HG03558 (cell line): ENCODE results near the gene TTC39A.

Source experiments
- ATAC-seq: cut with Tn5 transposase; IDR thresholded peaks from one replicate; pipeline ENCODE4 v1.9.1; 2021; ENCODE audit warnings: moderate number of reproducible peaks; ENCODE audit not compliant: unreplicated experiment; ENCODE audit errors: extremely low read depth

The TTC39A gene

DNA sequence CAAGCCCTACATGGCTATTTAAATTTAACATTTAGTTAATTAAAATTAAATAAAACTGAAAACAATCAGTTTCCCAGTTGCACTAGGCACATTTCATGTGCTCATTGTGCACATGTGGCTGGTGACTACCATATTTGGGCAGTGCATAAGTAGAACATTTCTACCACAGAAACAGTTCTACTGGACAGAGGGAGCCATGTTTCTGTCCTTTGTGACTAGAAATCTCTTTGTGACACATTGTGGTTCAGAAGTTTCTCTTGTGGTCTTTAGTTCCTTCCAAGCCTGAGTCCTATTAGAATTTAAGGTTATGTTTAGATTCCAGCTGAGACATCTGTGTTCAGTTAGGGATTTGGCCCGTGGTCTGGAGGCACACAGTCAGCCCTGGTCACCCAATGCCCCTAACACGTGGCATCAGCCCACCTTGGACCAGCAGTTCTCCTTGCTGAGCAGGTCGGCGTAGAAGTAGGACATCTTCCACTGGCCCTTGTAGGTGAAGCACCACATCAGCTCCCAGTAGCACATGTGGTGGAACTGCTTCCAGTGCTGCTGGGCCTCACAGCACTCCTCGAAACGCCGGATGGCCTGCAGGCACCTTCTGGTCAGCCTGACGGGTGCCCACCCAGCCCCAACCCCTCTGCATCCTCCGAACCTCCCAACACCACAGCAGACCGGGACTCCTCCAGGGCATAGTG lies 29.1 kb downstream of the TTC39A start:
- ATAC-seq: no peak

DNA sequence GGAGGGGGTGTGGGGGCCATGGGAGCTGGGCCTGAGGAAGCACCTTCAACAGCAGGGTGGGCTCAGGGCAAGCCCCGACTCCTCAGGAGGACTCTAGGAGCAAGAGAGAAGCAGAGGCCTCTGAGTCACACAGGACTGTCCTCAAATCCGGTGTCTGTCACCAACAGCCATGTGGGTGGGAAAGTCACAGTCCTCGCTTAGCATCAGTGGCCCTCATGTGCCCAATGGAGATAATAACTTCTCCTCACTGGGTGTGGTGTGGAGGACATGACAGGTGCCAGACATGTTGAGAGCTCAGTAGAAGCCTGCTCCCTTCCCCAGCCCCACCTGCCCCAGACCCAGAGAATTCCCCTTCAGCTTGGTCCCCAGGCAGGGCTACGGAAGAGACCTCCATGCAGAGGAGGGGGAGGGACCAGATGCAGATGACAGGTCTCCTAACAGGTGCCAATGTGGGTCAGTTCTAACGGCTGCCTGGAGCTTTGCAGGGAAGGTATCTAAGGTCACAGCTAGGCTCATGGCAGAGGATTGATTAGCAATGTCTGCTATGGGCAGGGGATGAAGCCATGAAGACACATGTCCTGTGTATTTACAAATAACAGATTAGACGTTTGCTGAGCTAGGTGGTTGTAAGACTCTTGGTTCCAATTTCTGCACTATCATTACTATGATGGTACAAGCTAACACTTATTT lies 30.2 kb downstream of the TTC39A start:
- ATAC-seq: no peak

DNA sequence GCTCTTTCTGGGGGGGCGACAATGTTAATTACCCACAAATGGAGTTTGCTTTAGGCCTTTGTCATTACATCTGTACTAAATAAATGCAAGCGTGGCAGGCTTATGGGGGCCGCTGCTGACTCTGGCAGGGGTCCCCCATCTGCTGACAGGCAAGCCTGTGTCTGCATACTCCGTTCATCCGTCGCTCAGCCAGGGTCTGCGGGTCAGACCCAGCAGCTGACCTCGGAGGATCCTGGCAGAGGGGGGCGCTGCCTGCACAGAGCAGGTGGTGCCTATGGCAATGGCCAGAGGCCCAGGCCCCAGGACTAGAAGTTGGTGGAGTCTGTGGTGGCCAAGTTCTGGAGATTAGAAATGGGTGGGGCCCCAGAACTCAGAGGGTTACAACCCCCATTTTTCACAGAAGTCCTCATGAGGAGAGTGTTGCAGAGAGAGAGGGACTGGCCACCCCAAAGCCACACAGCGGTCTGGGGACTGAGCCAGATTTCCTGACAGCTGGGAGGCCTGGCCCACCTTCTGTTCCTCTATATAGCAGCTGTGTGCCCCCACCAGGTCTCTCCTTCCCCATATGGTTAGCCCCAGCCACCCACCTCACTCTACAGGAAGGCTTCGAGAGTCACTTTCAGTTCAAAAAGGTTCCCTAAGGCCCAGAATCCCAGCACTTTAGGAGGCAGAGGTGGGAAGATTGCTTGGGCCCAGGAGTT lies 31.0 kb downstream of the TTC39A start:
- ATAC-seq: no peak

DNA sequence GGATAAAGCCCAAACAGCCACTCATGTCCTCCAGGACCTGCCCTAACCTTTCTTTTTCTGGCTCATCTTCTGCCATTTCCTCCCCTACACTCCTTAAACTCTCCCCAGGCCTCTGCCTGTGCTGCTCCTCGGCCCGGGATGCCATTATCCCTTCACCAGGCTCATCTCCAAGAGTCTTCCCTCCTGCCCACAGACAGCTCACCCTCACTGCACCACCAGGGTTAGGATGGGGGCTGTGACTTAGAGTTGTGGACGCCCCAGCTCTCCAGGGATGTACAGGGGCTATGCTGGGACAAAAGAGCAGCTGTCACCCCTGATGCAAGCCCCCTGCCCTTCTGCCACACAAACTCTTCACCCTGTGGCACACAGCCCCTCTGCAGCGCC lies 32.0 kb downstream of the TTC39A start:
- no peak for ATAC-seq

DNA sequence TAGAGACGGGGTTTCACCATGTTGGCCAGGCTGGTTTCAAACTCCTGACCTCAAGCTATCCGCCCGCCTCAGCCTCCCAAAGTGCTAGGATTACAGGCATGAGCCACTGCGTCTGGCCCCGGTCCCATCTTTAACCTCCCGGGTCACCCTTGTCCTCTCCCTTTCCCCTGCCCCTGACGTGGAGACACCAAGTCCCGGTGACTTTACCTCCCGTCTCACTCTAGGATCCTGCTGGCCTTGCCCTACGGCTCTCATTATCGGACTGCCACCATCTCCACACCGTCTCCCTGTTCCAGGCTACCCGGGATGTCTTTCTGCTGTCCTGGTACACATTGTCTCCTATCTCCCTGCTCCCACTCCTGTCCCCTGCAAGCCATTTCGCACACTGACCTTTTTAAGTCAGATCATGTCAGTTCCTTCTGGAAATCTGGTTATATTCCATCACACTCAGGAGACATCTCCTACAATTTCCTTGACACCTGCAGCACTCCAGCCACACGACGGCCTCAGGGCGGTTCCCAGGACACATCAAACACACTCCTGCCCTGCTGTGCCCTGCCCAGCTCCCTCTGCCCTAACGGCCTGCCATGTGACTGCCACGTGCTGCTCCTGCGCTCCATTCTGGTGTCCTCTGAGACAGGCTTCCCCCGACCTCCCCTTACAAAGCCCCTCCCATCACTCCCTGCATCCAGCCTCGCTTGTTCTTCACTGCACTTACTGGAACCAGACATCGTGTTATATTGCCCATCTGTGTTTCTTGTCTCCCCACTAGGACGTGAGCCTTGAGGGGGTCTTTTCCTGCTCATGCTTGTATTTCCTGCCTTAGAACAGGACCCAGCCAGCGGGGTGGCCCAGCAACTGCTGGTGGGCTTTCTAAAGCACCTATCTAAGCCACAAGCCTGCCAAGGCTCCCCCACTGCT lies 32.7 kb downstream of the TTC39A start:
- no peak for ATAC-seq

DNA sequence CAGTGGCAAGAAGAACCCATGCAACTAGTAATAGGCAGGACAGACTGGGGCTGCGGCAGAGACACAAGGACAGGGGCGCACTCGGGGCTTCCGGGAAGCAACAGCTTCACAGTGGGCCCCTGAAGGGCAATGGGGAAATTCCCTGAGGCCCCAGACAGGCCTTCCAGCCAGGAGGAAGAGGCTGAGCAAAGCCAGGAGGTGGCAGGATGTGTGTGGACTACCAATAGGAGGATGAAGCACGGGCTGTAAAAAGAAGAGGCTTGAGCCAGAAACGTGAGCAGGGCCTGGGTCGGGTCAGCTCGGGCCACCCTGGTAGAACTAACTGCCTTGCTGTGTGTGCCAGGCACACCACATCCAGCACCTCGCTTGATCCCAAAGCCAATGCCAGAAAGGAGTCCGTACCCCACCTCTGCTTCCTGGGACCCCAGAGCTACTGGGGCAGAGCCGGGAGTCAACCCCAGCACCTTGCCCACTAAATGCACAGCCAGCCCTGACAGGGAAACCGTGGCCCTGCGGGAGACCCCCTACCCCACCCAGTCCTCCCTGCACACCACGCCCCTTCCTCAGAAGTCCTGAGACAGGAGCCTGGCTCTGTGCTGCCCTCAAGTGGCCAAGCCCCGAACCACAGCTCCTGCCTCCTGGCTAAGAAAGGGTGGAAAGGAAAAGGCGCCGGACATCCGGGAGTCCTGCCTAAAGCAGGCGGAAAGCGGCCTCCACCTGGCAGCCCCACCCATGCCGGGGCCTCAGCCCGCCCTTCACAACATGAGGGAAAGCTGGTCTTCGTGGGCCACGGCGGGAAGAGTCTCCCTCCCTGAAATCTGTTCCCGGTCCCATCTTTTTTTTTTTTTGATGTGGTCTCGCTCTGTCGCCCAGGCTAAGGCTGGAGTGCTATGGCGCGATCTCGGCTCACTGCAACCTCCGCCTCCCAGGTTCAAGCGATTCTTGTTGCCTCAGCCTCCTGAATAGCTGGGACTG lies 33.7 kb downstream of the TTC39A start:
- no peak for ATAC-seq

DNA sequence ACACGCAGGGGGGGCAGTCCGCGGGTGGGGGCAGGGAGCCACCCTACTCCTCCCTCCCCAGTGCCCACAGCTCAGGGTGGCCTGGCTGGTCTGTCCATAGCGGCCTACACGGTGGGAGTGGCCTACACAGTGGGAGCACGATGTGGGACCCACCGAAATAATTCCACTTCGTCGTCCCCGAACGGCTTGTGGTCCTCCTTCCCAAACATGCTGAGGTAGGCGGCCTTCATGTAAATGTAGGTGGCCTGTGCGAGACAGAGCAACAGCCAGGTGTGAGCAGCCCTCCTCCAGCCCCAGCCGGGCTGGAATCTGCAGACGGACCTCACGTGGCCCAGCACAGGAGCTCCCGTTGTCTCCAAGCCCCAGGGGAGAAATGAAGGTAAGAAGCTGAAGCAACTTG lies 34.4 kb downstream of the TTC39A start:
- ATAC-seq: no peak

DNA sequence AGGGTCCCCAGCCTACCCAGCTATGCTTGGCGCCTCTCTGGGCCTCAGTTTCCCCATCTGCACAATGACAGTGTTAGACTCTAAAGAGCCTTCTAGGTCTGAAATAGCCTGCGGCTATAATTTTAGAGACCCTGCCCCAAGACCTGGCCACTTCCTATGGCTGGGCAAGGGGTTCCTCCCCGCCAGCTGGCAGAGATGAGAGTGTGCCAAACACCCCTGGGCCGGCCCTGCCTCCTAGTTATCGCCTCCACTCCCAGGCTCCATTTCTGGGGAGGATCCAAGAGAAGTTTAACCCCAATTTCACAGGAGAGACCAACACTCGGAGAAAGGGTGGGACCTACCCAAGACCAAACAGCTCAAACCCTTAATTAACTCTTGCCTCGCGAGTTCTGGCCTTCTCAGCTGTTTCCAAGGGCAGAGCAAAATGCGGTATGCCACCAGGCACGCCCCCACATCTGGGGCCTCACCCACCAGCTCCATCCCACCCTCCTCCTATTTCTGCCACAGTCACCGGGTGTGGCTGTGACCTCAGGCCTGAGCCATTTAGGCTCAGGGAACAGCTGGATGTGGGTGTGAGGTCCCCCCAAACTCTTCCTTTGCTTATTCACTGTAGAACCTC lies 35.7 kb downstream of the TTC39A start:
- ATAC-seq: no peak

DNA sequence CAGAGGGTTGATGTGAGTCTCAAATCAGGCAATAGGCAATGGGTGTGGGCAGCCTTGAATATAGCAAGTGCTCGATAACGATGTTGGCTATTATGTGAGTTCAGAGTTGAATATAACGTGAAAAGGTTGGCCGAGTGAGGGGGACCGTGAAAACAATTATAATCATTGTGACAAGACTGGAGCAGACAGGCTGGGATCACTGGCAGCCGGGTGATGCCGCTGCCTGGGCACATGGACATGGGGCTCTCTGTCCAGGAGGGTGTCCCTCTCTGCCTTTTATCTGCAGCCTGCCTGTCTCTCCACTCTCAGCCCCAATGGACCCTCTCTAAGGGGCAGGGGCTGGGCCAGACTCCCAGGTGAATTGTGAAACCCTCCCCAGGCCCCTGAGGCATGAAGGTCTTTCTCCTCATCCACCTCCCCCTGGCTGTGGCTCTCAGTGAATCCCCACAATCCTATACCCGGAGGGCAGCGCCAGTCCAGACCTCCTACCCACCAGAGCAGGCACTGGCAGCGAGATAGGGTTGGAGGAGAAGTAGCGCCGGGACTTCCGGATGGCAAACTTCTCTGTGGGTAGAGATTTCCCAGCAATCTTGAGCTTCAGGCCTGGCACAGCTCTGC lies 36.4 kb downstream of the TTC39A start:
- ATAC-seq: no peak

DNA sequence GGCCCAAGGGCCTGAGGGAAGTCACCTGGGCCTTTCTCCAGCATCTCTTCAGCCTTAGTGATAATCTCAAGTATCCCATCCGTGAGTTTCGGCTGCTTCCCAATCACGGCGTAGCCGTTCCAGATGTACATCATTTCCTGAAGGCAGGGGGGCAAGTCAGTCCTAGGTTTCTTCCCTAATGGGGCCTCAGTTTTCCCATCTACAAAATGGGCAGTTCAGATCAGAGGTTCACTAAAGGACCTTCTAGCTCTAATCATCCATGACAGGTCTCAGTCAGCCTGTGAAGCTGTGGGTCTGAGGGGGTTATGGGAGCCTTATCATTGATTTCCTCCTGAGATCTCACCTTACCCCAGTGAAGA lies 39.9 kb downstream of the TTC39A start:
- no peak for ATAC-seq

DNA sequence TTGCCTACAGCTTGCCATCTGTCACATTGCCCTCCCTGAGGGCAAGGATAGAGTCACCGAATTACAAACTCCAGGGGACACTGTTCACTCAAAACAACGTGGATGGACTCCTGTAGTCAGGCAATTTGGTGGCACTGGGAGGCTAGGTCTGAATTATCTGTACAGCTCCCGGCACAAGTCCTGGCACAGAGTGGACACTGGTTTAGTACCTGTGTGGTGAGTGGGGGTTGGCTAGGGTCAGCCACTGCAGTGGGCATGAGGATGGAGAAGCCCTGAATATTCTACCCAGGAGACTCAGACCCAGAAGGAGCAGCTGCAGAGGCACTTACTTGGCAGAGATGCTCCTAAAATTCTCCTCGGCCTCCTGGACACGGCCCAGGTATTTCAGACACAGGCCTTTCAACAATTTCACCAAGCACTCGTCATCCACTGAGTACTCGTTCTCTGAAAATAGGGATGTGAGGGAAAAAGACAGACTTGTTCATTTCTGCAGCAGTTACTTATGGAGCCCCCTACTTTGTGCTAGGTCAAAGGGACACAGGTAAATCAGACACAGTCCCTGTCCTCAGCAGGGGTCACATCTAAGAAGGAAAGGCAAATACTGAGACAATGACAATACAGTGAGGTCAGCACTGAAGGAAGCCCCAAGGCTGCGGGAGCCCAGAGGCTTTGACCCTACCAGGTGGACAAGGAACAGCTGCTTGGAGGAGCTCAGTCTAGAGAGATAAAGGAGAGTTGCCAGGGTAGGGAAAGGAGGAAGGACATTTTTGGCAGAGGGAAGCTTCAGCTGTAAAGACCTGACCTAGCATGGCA lies 40.5 kb downstream of the TTC39A start:
- no peak for ATAC-seq

DNA sequence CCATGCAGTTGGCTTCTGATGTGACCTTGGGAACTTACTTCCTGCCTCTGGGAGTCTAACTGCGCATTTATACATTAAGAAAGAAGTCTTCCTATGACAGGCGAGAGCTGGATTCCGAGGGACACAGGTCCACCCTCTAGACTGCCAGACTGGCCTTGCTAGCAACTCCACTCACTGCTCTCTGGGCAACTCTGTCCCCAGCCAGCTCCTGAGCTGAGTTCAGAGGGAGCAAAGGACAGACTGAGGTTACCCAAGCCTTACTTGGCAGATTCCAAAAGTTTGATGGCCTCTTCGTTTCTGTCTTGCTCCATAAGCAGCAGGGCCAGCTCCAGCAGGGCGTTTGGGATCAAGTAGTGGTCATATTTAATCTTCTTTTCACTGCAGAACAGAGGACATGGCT lies 41.8 kb downstream of the TTC39A start:
- no peak for ATAC-seq

DNA sequence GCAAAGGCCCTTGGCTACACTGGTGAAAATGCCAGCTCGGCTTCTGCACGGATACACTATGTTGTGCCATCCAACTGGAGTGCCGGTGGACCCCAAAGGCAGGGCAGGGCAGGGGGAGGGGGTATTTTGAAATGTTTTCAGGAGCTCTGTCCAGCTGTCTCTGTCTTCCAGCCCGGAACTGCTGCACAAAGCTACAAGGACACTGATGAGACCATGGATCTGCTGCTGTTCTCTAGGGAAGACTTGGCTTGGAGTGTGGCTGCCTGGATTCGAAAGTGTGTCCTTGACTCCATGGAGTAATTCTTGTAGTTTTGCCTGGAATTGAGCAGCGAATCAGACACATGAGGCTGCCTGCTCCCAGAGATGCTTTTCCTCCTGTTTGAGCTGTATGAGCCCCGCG lies 42.4 kb downstream of the TTC39A start:
- no peak for ATAC-seq

DNA sequence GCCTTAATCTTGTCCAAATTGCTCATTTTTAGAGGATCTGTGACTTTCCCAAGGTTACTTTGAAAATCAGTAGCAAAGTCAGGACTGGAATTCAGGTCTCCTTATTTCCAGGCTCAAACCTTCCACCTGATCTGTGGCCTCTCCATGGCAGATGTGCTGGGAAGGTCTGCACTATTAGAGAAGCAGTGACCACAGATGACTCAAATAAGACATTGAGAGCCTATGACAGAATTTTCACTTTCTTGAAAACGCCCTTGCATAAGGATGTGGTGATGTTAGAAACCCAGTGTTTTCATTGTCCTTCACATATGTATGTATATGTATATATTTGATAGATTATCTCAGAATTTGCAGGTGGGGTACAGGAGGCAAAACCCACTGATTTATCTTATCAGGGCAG lies 45.3 kb downstream of the TTC39A start:
- peak; percentile 94 for ATAC-seq

DNA sequence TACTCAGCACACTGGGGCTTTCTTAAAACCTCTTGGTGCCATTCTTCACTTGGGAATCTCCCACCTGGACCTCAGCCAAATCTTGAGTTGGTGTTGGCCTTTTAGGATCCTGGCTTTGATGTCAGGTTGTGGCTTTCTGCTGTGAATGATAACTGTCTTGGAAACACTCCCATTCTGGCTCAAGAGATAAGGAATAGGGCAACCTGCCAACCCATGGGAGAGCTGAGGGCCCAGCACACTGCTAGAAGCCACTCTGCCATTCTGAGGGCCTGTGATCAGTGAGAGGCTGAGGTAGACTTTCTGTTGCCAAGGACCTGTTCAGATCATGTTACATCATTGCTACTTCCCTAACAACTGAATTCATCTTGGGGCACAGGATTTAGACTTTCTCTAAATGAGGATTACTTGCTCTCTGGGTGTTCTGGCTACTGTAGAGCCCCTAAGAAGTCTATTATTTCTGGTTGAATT lies 45.8 kb downstream of the TTC39A start:
- peak; percentile 17 for ATAC-seq

DNA sequence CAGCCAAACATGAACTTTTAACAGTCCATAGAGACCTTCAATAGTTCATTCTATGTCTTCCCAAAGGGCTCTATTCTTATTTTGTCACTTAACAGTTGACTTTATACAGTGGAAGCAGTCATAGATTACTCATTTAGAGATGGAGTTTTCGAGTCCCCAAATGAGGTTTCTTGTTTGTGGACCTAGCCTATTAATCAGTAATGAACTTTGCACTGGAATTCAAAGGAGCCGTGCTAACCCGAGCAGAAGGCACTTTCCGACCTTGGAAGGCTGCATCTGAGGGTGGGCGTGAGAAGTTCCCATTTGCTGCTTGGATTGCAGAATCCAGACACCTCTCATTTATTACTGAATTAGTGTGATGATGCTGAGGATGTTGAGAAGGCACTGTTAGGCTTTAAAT lies 46.4 kb downstream of the TTC39A start:
- no peak for ATAC-seq

DNA sequence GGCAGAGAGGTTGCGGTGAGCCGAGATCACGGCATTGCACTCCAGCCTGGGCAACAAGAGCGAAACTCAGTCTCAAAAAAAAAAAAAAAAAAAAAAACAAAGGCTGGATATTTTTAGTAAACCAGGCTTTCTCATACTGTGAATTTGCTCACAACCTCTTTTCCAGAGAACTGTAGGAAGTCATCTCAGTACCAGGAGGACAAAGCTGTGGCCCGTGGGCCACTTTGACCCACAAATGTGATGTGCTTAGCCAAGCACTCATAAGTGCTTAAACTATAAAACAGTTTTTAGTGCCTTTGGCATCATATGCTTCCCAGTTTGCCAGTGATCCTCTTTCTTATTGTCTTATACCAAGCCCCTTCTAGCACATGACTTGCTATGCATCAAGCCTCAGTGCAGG lies 47.8 kb downstream of the TTC39A start:
- no peak for ATAC-seq

DNA sequence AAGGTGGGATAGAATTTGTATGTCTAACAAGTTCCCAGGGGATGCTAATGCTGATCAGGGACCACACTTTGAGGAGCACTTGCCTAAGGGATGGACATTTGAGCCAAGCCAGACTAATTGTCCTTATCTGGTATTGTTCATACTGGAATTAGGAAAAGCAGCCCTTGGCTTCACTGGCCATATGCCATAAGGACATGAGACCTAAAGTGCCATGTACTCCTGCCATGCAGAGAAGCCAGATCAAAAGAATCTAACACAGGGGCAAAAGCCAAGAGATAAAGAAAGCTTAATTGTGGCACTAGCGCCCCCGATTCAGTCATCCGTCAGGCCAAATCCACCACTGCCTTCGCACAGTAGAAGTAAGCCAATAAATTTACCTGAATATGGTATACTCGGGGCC lies 48.6 kb downstream of the TTC39A start:
- ATAC-seq: no peak
